ENCODE data around the gene KATNIP. TPM values are rescaled to one million over a fixed set of nuclear protein-coding genes. Genes with fewer than 3 reads are reported as not detected.
A peak's percentile ranks its signal among the peaks of the same experiment; 100 is the strongest.

The KATNIP gene
- total and polyA plus RNA-seq, 2 of the 13 experiments (the other 11 are each of a cell fraction or from before 2014, with no cell fraction given), result 9.7 to 12.0 TPM

DNA sequence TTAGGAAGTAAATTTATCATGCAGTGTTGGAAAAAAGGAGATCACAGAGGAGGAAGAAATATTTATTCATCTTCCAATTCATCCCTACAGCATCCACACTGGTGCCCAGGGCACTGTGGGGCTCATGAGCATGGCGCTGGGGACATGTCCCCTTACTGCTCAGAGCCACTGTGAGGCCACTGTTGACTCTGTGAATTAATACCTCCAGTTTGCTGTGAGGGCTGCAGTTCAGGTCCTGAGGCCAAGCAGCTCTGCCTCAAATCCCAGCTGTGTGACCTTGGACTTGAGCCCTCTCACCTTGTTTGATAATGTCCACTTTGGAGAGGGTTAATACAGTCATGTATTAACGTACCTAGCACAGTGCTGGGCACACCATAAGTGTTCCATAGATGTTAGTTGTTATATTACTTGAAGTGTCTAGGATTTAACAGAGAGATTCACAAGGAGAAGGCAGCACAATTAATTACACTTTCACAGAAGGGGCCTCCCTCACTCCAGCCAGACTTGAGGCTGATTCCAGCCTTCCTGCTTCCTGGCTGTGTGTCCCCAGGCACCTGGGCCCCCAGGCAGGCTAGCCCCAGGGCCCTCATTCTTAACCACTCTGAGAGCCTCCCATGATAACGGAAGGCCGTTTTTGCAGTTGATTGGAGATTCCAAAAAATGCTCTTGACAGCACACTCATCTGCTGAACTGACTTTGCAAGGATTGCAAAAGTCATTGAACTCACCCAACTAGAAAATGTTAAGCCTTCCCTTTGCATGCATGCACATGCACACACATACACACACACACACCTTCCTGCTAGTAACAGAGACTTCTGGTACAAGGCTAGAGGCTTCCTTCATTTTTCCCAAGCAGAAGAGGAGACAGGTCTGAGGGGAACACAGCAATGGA lies 29.4 kb downstream of the KATNIP start (continued):
- TF ChIP-seq, protein P1, sequence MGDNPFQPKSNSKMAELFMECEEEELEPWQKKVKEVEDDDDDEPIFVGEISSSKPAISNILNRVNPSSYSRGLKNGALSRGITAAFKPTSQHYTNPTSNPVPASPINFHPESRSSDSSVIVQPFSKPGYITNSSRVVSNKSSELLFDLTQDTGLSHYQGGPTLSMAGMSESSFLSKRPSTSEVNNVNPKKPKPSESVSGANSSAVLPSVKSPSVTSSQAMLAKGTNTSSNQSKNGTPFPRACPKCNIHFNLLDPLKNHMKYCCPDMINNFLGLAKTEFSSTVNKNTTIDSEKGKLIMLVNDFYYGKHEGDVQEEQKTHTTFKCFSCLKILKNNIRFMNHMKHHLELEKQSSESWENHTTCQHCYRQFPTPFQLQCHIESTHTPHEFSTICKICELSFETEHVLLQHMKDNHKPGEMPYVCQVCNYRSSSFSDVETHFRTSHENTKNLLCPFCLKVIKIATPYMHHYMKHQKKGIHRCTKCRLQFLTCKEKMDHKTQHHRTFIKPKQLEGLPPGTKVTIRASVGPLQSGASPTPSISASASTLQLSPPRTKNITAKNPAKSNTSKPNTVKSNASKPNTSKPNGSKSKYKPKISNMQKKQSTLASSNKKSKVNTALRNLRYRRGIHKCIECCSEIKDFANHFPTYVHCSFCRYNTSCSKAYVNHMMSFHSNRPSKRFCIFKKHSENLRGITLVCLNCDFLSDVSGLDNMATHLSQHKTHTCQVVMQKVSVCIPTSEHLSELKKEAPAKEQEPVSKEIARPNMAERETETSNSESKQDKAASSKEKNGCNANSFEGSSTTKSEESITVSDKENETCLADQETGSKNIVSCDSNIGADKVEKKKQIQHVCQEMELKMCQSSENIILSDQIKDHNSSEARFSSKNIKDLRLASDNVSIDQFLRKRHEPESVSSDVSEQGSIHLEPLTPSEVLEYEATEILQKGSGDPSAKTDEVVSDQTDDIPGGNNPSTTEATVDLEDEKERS (CRISPR knock-in tag; IDR thresholded peaks at IDR 0.05), result no peak
- TF ChIP-seq PHF8 (CRISPR knock-in tag; IDR thresholded peaks at IDR 0.05) (no peak), ZXDC (CRISPR knock-in tag; IDR thresholded peaks at IDR 0.05) (no peak), ZFP90 (CRISPR knock-in tag; IDR thresholded peaks at IDR 0.05; ENCODE audit: borderline replicate concordance) (no peak), SIX1 (CRISPR knock-in tag; IDR thresholded peaks at IDR 0.05; ENCODE audit: borderline replicate concordance) (peak; percentile 69; the same call in 1 of the 2 replicates), DMAP1 (CRISPR knock-in tag; IDR thresholded peaks at IDR 0.05) (no peak; the same call in 1 of the 2 replicates), ZNF546 (CRISPR knock-in tag; conservative IDR thresholded peaks at IDR 0.05) (no peak), JARID2 (CRISPR knock-in tag; IDR thresholded peaks at IDR 0.05; ENCODE audit: insufficient replicate concordance) (no peak), HNF4A (CRISPR knock-in tag; IDR thresholded peaks at IDR 0.05) (peak; percentile 96), NFKB2 (CRISPR knock-in tag; IDR thresholded peaks at IDR 0.05; ENCODE audit: borderline replicate concordance) (no peak; the same call in 1 of the 2 replicates), ZNF670 (CRISPR knock-in tag; IDR thresholded peaks at IDR 0.05; ENCODE audit: borderline replicate concordance) (peak; percentile 77; the same call in 1 of the 2 replicates), MTERF4 (CRISPR knock-in tag; IDR thresholded peaks at IDR 0.05) (no peak), POLR2AphosphoS2 (IDR thresholded peaks at IDR 0.05; ENCODE audit: low read depth, low read length) (no peak), REST (IDR thresholded peaks at IDR 0.05; ENCODE audit: borderline replicate concordance in 1 of 2, low read depth in 1 of 2, low read length in 2 of 2) (0 out of 4 replicates have a peak, but pooled peaks of 1 of the 2 experiments have one; percentile 21), GTF3A (CRISPR knock-in tag; conservative IDR thresholded peaks at IDR 0.05) (no peak), ZFP36 (IDR thresholded peaks at IDR 0.05; ENCODE audit: borderline replicate concordance, low read depth, low read length, partially characterized antibody) (no peak)
- TF ChIP-seq, protein P2, sequence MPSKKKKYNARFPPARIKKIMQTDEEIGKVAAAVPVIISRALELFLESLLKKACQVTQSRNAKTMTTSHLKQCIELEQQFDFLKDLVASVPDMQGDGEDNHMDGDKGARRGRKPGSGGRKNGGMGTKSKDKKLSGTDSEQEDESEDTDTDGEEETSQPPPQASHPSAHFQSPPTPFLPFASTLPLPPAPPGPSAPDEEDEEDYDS (CRISPR knock-in tag; IDR thresholded peaks at IDR 0.05), result peak; percentile 42; the same call in 1 of the 2 replicates

All from HepG2 (cell line).